Left lung (tissue), 10 donors: ENCODE measurements around the gene CSNK1G2. TPM values are rescaled to one million over a fixed set of nuclear protein-coding genes. Genes with fewer than 3 reads are reported as not detected.
A peak's percentile ranks its signal among the peaks of the same experiment; 100 is the strongest.

Experiments
- ATAC-seq: fragments of 200-7000 bp; cut with Tn5 transposase; one replicate; pipeline ENCODE4 v1.9.1; 2020; ENCODE audit warnings: moderate library complexity
- DNase-seq, 4 donors: peaks; one replicate each; pipeline ENCODE4 v3.0.0-alpha.2; 2013 to 2020
- H3K27ac ChIP-seq, 2 donors: fragments of 200-600 bp; sonication (generic) in 1 of 2; one replicate each; pipeline versions ENCODE4 v1.5.0 to v1.8.0; 2020 to 2021
- H3K27me3 ChIP-seq, 2 donors: fragments of 200-600 bp; sonication (generic) in 1 of 2; one replicate each; pipeline versions ENCODE4 v1.5.0 to v1.8.0; 2020 to 2021
- H3K36me3 ChIP-seq, 2 donors: fragments of 200-600 bp; sonication (generic) in 1 of 2; one replicate each; pipeline versions ENCODE4 v1.5.0 to v1.8.0; 2020 to 2021
- H3K4me1 ChIP-seq, 2 donors: fragments of 200-600 bp; one replicate each; pipeline ENCODE4 v1.8.0; 2021
- H3K4me3 ChIP-seq, 2 donors: fragments of 200-600 bp; sonication (generic) in 1 of 2; one replicate each; pipeline versions ENCODE4 v1.5.0 to v1.8.0; 2020 to 2021; ENCODE audit warnings: mild to moderate bottlenecking in 1 of 2
- H3K9me3 ChIP-seq, 2 donors: fragments of 200-600 bp; sonication (generic) in 1 of 2; one replicate each; pipeline versions ENCODE4 v1.5.0 to v1.8.0; 2020 to 2021
- CTCF ChIP-seq, 2 donors: fragments of 200-600 bp; sonication (generic) in 1 of 2; IDR thresholded peaks; one replicate each; pipeline versions ENCODE4 v1.5.0 to v1.8.0; 2021; ENCODE audit warnings: antibody characterized with exemption in 2 of 2
- intact Hi-C, 2 donors: fragments of 100-400 bp; cut with DNase I; formaldehyde crosslinking; loops; one replicate each; pipeline versions ENCODE4 v1.11.2 to v1.14.2; 2022
- polyA plus RNA-seq, 6 donors: library from polyadenylated mRNA; unstranded; fragments of 120-200 nt; gene quantifications; one replicate each; pipeline ENCODE4 v1.2.1, GENCODE V29; 2013; ENCODE audit not compliant: insufficient read length in 6 of 6
- total RNA-seq, 2 donors: library from RNA; stranded (reverse); fragmentation: NEBNext Ultra II Directional; extraction: Animal tissue kit (Norgen Biotek cat#: 25700); gene quantifications; one replicate each; pipeline ENCODE4 v1.2.1, GENCODE V29; 2021
- donor health status: DM: no; HTN: yes; CAD: no.
- donor health status: DM: no; HTN: no; CAD: no.

CSNK1G2 gene
- total and polyA plus RNA-seq, 8 donors, result 35.6 to 64.5 (median 44.6) TPM

DNA sequence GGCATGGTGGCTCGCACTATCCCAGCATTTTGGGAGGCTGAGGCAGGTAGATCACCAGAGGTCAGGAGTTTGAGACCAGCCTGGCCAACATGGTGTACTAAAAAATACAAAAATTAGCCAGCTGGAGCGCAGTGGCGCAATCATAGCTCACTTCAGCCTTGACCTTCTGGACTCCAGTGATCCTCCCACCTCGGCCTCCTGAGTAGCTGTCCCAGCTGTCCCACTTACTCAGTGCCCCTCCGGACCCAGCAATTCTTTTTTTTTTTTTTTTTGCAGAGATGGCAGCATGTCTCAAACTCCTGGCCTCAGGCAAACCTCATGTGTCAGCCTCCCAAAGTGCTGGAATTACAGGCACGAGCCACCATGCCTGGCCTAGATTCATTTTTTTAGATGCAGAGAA is 38.0 kb upstream of the CSNK1G2 start:
- no peaks in the 10 kb centered on the region for H3K27me3 ChIP-seq
- no peak for TF ChIP-seq CTCF (IDR thresholded peaks at IDR 0.05)
- H3K4me3 ChIP-seq, result no peak overlapping the region
- ATAC-seq (no peak), DNase-seq (no peak)
- H3K4me1 ChIP-seq, result peaks cover 7 to 57% of the 10 kb centered on the region in 2 donors
- H3K36me3 ChIP-seq, result peaks cover 0 to 5% of the 10 kb centered on the region in 2 donors
- intact Hi-C loops, result no loop called here
- H3K27ac ChIP-seq, result peak overlapping the region in 1 of 2 donors; percentile 92
- H3K9me3 ChIP-seq, result no peaks in the 10 kb centered on the region

GRCh38 chr19:1904860-1905109 is 36.2 kb upstream of the CSNK1G2 start:
- Histone ChIP-seq H3K27ac (peak overlapping the region; percentile 84 to 92), H3K27me3 (no peaks in the 10 kb centered on the region), H3K4me1 (peaks cover 9 to 73% of the 10 kb centered on the region in 2 donors), H3K9me3 (no peaks in the 10 kb centered on the region), H3K36me3 (peaks cover 0 to 9% of the 10 kb centered on the region in 2 donors), H3K4me3 (peak overlapping the region; percentile 48 to 64)
- TF ChIP-seq CTCF (IDR thresholded peaks at IDR 0.05), result no peak
- peak; percentile 0 for ATAC-seq
- no peak for DNase-seq
- intact Hi-C loops, result no loop called here

DNA sequence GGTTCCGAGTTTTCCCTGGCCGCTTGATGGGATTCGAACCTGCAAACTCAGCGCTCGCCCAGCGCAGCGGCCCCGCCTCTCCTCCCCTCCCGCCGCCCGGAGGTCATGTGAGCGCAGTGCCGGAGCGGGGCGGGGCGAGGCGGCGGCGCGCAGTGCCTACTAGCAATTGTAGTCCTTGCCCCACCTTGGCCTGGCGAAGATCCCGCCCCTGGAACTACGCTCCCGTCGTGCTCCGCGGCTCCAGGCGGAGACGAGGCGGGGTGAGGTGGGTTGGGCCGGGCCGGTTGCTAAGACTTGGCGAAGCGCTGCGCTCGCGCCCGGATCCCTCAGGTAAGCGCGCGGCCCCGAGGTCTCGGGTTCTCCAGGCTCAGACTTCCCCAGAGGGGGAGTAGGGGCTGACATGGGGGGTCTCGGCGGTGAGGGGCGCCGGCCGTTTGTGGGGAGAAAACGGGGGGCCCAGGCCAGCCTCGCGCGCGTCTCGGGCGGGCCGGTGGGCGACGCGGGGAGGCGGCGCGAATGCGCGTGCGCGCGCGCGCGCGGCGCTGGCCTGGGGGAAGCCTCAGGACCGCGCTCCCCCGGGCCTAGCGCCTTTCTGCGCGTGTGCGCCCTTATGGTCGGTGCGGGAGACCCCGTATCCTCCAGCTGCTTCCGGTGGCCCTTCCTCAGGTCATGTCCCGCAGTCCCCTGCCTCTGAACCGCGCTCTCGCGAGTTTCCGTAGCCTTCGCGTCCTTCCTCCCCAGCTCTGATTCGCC is 35.7 kb upstream of the CSNK1G2 start, which contains the start of the genes ADAT3 and SCAMP4:
ADAT3 (plus strand) TSS at position 290 of the 753 bp plus-strand sequence. CDS start 6,649 bp downstream, outside the sequence.
SCAMP4 (plus strand) TSS at position 290 of the 753 bp plus-strand sequence. CDS start 9,621 bp downstream, outside the sequence.
- peak; percentile 98 to 100 (median 100) for DNase-seq
- intact Hi-C loops, result no loop called here
- Histone ChIP-seq H3K27ac (peak within 1 kb of the TSS; percentile 84 to 92), H3K4me1 (peaks cover 13 to 78% of the 10 kb centered on the region in 2 donors), H3K9me3 (no peaks in the 10 kb centered on the region), H3K36me3 (peaks cover 0 to 9% of the 10 kb centered on the region in 2 donors), H3K27me3 (no peaks in the 10 kb centered on the region), H3K4me3 (peak within 1 kb of the TSS; percentile 48 to 64)
- ATAC-seq, result peak; percentile 94
- no peak for TF ChIP-seq CTCF (IDR thresholded peaks at IDR 0.05)

GRCh38 chr19:1905863-1906375 is 35.1 kb upstream of the CSNK1G2 start:
- intact Hi-C loops, result no loop called here
- Histone ChIP-seq H3K4me1 (peaks cover 13 to 80% of the 10 kb centered on the region in 2 donors), H3K4me3 (peak overlapping the region; percentile 48 to 64), H3K27ac (peak overlapping the region; percentile 84 to 92), H3K36me3 (peaks cover 0 to 9% of the 10 kb centered on the region in 2 donors), H3K27me3 (no peaks in the 10 kb centered on the region), H3K9me3 (no peaks in the 10 kb centered on the region)
- DNase-seq (no peak), ATAC-seq (no peak)
- no peak for TF ChIP-seq CTCF (IDR thresholded peaks at IDR 0.05)

GRCh38 chr19:1906985-1907562 is 33.9 kb upstream of the CSNK1G2 start:
- H3K9me3 ChIP-seq, result no peaks in the 10 kb centered on the region
- H3K4me3 ChIP-seq, result no peak overlapping the region
- H3K4me1 ChIP-seq, result peaks cover 13 to 74% of the 10 kb centered on the region in 2 donors
- H3K27ac ChIP-seq, result no peak overlapping the region
- H3K27me3 ChIP-seq, result no peaks in the 10 kb centered on the region
- TF ChIP-seq CTCF (IDR thresholded peaks at IDR 0.05), result no peak
- ATAC-seq, result no peak
- peaks cover 0 to 14% of the 10 kb centered on the region in 2 donors for H3K36me3 ChIP-seq
- no peak for DNase-seq
- intact Hi-C loops, result no loop called here
